K562 (cell line): ENCODE data around the gene MOB1A.
"Not testable (repeated sequence)": the region's sequence is repeated elsewhere in the genome, so short reads cannot be mapped to it uniquely, and the experiment has no call there.

Source experiments
- CAMTA2 ChIP-seq: fragments of 250-450 bp; sonication (Bioruptor Pico); conservative IDR thresholded peaks from 2 replicates; pipeline ENCODE4 v1.5.1; 2022
- E2F4 ChIP-seq: sonication (generic); formaldehyde crosslinking; IDR thresholded peaks from 2 replicates; pipeline ENCODE4 v1.8.0; 2022; ENCODE audit warnings: mild to moderate bottlenecking, low read depth, missing genetic modification reagents
- MAZ ChIP-seq, 2 experiments: fragments of 450-650 bp in 1 of 2; sonication (generic) in 1 of 2; formaldehyde crosslinking; IDR thresholded peaks in 1 of 2; conservative IDR thresholded peaks in 1 of 2; 2 replicates each; pipeline versions ENCODE4 v1.4.0 to v1.5.0; 2020; ENCODE audit warnings: mild to moderate bottlenecking in 1 of 2, missing genetic modification reagents in 1 of 2
- RFX1 ChIP-seq: fragments of 450-650 bp; IDR thresholded peaks from 2 replicates; pipeline ENCODE4 v1.6.1; 2016; ENCODE audit warnings: mild to moderate bottlenecking, moderate library complexity
- TAF1 ChIP-seq: IDR thresholded peaks from 2 replicates; pipeline ENCODE4 v1.6.1; 2011; ENCODE audit warnings: mild to moderate bottlenecking, low read length, moderate library complexity; ENCODE audit not compliant: insufficient read depth, control insufficient read depth, severe bottlenecking; ENCODE audit errors: extremely low read depth
- TBL1XR1 ChIP-seq, 2 experiments: IDR thresholded peaks; 2 replicates each; pipeline ENCODE4 v1.6.1; 2012; ENCODE audit warnings: improper control_type of control experiment in 2 of 2, low read length in 2 of 2, mild to moderate bottlenecking in 1 of 2
- TGIF2 ChIP-seq: sonication (generic); formaldehyde crosslinking; IDR thresholded peaks from 2 replicates; pipeline ENCODE4 v1.8.1; 2022; ENCODE audit warnings: mild to moderate bottlenecking, missing genetic modification reagents, moderate library complexity
- ZNF431 ChIP-seq: sonication (generic); formaldehyde crosslinking; IDR thresholded peaks from 2 replicates; pipeline ENCODE4 v1.8.0; 2022; ENCODE audit warnings: mild to moderate bottlenecking, missing genetic modification reagents

GRCh38 chr2:74123955-74124354 is 54.7 kb downstream of the MOB1A start:
- TF ChIP-seq ZNF431 (CRISPR knock-in tag); MAZ (CRISPR knock-in tag; conservative IDR thresholded peaks at IDR 0.05 in 1 of 2, IDR thresholded peaks at IDR 0.05 in 1 of 2); E2F4 (CRISPR knock-in tag); TAF1; CAMTA2; TGIF2 (CRISPR knock-in tag); TBL1XR1 (IDR thresholded peaks at IDR 0.05; ENCODE audit: low read length in 2 of 2); RFX1: not testable (repeated sequence)
